VCaP (cell line): ENCODE measurements around the gene MTMR2.

Source experiments
- H3K27ac ChIP-seq: fragments of 450-650 bp; 2 replicates; pipeline ENCODE4 v1.5.1; 2017
- TF ChIP-seq, protein P1 (sequence below): fragments of 450-650 bp; conservative IDR thresholded peaks from 2 replicates; pipeline ENCODE4 v1.5.1; 2017; ENCODE audit warnings: mild to moderate bottlenecking, moderate library complexity

The MTMR2 gene

DNA sequence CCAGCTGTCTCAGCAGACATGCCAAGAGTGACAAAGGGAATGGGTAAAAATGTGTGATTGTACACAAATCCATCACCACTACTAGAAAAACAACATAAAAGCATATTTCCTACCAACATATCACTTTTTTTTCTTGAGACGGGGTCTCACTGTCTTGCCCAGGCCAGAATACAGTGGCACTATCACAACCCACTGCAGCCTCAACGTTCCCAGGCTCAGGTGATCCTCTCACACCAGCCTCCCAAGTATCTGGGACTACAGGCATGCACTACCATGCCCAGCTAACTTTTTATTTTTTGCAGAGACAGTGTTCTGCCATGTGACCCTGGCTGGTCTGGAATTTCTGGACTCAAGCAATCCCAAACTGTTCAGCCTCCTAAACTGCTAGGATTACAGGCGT is 5.2 kb downstream of the MTMR2 start:
- H3K27ac ChIP-seq, result peak overlapping the region; percentile 14; the same call in 1 of the 2 replicates
- TF ChIP-seq, protein P1, sequence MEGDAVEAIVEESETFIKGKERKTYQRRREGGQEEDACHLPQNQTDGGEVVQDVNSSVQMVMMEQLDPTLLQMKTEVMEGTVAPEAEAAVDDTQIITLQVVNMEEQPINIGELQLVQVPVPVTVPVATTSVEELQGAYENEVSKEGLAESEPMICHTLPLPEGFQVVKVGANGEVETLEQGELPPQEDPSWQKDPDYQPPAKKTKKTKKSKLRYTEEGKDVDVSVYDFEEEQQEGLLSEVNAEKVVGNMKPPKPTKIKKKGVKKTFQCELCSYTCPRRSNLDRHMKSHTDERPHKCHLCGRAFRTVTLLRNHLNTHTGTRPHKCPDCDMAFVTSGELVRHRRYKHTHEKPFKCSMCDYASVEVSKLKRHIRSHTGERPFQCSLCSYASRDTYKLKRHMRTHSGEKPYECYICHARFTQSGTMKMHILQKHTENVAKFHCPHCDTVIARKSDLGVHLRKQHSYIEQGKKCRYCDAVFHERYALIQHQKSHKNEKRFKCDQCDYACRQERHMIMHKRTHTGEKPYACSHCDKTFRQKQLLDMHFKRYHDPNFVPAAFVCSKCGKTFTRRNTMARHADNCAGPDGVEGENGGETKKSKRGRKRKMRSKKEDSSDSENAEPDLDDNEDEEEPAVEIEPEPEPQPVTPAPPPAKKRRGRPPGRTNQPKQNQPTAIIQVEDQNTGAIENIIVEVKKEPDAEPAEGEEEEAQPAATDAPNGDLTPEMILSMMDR, result no peak

DNA sequence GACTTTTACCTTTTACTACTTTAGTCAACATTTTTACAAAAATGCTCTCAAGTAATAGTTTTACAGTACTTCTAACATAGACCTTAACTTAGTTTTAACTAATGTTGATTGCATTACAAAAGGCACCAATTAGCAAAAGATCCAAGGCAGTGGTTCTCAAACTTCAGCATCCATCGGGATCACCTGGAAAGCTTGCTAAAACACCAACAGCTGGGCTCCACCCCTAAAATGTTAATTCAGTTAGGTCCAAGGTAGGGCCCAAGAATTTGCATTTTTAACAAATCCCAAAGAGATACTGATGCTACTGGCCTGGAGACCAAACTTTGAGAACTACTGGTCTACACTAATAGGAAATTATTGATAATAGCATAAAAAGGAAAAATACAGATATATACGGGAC is 5.9 kb downstream of the MTMR2 start:
- TF ChIP-seq, protein P1, result no peak
- H3K27ac ChIP-seq, result peak overlapping the region; percentile 50

DNA sequence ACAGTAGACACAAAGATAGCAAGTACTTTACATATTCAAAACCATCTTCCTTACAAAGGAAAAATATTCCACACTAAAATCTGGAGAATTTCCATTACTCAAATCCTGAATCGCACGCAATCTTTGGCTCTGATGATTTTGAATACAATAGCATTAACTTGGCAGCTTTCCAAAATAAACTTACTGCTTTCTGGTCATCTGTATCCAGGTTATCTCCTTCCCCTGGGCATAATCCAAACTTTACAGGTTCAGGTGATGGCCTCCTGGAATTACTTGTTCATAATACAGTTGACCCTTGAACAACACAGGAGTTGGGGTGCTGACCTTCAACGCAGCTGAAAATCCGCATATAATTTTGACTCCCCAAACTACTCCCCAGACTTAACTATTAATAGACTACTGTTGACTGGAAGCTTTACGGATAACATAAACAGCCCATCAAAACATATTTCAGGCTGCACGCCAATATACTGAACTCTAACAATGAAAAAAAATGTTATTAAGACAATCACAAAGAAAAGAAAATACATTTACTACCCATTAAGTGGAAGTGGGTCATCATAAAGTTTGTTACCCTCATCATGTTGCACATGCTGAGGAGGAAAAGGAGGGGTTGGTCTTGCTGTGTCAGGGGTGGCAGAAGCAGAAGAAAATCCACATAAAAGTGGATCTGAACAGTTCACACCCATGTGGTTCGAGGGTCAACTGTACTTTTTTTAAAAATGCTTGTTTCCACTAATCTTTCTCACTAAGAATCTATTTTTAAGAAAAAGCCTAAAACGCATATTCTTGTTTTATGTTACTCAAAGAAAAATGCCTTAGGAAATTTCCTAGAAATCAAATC is 6.5 kb downstream of the MTMR2 start:
- TF ChIP-seq, protein P1, result no peak
- H3K27ac ChIP-seq, result peak overlapping the region; percentile 50

DNA sequence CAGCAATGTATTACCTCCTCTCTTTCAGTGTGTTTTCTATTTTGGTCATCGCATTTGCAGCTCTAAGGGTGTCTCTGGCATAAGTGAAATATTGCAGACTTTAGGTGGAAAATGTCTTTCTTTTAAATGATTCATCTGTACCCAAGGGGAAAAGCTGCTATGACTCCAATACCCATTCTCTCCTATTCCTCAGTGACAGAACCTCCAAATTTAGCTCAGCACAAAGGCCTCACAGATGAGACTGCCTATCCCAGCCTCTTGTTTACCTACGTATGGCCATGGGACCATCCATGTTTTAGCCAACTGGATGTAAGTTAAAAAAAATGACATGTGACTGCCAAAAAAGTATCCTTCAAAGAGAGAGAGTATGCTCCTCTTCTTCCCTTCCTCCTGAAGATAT is 7.9 kb downstream of the MTMR2 start:
- H3K27ac ChIP-seq, result peak overlapping the region; percentile 50; the same call in 1 of the 2 replicates
- TF ChIP-seq, protein P1, result no peak

DNA sequence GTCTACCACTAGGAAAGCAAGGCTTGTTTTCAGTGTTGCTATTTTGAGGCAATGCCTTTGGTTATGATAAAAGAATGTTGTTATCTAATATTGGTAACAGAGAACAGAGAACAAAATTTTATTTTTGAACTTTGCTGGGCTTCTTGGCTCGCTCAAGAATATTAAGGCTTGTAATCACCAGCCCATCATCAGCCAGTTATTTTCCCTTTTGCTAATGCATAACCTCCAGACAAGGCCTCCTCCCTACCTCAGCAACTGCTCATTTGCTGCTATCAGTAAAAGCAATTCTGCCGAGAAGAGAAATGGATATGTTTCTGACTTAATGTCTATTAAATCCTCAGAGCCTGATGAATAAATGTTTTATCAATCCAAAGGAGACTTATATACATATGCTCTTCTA is 8.9 kb downstream of the MTMR2 start:
- TF ChIP-seq, protein P1, result no peak
- H3K27ac ChIP-seq, result no peak overlapping the region

DNA sequence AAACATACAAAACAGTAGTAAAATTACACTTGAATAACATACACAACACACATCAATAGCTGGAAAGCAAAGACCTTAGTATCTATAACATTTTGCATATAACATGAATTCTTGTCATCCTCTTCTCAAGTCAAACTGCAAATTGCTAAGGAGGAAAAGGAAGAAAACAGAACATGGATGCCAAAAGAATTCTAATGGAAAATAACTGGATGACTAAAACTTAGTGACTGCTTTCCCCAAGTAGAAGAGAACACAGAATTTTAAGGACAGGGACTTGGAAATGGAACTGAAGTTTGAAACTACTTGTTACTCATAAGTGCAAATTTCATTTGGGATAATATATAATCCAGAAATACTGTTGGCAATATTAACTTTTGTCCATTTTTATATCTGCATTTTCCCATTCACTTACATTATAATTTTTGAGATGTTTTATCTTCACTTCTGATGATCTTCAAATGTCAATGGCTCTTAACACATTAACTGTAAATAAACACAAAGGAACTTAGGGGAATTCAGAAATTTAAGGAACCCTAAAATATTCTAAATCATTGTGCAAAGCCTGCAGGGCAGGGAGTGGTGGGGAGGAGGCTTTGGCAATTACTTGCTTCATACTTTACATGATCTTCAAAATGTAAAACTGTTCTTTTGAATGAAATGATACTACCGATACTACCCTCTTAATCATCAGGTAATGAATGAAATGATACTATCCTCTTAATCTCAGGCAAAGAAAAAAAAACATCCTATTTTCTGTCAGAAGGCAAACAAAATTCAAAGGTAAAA is 9.9 kb downstream of the MTMR2 start:
- TF ChIP-seq, protein P1, result no peak
- H3K27ac ChIP-seq, result no peak overlapping the region

DNA sequence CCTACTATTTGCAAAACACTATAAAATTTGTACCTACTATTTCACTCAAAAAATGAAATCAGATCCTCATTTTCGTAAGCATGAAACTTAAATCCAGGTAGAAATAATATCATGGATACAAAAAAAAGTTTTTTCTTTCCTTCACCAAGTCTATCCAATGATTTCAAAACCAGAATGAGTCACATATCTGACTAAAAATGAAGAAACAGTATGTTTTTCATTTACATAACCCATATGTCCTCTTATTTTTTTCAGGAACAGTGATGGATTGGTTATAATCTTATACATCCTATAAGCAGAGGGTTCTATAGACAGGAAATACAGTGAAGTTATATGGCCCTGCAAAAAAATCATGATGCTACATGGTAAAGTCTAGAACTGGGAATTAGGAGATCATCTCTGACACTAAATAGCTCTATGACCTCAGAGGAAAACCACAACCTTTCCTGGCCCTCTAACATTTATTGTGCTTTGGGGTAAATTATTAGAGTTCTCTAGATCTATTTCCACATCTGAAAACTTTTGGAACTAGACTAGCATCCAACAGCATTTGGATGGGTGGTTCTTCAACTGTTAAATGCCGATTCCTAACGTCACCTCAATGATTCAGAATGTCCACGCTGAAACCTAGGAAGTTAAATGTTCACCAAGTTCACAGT is 10.9 kb downstream of the MTMR2 start:
- TF ChIP-seq, protein P1, result no peak
- no peak overlapping the region for H3K27ac ChIP-seq
